Right lobe of liver (tissue), 4 donors: ENCODE results near the gene TENM4.

Experiments
- CTCF ChIP-seq, 4 donors: fragments of 200-600 bp in 3 of 4; fragments of 450-650 bp in 1 of 4; IDR thresholded peaks; one replicate each; pipeline versions ENCODE4 v1.5.1 to v1.8.0; 2016 to 2022; ENCODE audit warnings: antibody characterized with exemption in 4 of 4, mild to moderate bottlenecking in 2 of 4
- POLR2A ChIP-seq: fragments of 450-650 bp; IDR thresholded peaks from one replicate; pipeline ENCODE4 v1.6.1; 2017; ENCODE audit warnings: antibody characterized with exemption, mild to moderate bottlenecking
- donor health status: DM: no; HTN: no; CAD: no.
- donor health status: DM: no; HTN: no; CAD: no.
- donor health status: DM: no; HTN: yes; CAD: no.

DNA sequence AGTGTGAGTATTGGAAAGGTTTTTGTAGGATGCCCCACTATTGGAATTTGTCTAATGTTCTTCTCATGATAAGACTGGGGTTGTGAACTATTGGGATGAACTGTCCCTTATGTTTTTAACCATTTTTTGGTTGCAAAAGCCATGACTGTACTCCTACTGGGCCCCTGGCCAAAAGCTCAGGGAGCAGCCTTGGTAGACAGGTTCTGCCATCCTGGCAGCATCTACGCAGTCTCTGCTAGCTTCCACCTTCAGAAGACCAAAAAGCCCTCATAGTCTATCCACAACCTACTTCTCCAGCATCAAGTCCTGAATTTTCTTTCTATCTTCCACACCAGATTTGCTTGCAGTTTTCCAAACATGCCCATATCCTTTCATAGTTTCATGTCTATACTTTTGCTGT is 211.8 kb downstream of the TENM4 start:
- TF ChIP-seq CTCF (IDR thresholded peaks at IDR 0.05): no peak
- no peak for TF ChIP-seq POLR2A
